Peyer's patch (tissue), 4 donors: ENCODE measurements around the gene RBMS2.

Experiments used
- POLR2A ChIP-seq, 2 donors: fragments of 450-650 bp; IDR thresholded peaks; one replicate each; pipeline ENCODE4 v1.5.1; 2017; ENCODE audit warnings: antibody characterized with exemption in 2 of 2, mild to moderate bottlenecking in 2 of 2, moderate library complexity in 2 of 2
- TF ChIP-seq, protein P1 (sequence below), 6 experiments: fragments of 450-650 bp in 4 of 6; fragments of 200-600 bp in 2 of 6; sonication (generic) in 1 of 6; IDR thresholded peaks; one replicate each; pipeline ENCODE4 v1.5.1; 2017 to 2019; ENCODE audit warnings: antibody characterized with exemption in 6 of 6, mild to moderate bottlenecking in 3 of 6, moderate library complexity in 1 of 6

DNA sequence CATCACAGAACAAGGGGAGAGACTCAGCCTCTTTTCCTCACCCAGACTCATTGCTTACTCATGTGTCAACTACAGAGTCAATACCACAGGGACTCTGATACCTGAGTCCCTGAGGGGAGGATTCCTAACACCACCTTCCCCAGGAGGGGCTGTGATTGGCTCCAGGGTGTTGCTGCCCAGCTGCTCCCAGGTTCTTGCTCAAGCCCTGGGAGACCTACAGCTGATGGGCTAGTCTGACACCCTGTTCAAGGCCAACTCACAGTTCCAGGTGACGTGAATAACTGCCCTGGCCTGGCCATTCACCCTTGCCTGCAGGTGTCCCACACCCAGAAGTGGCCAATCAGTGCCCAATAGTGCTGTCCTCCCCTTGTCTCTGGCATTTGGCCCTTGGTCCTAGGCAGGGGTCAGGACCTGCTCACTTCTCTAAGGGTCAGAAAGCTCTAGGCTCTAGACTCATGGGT, 44.6 kb upstream of the RBMS2 start:
- TF ChIP-seq, protein P1, sequence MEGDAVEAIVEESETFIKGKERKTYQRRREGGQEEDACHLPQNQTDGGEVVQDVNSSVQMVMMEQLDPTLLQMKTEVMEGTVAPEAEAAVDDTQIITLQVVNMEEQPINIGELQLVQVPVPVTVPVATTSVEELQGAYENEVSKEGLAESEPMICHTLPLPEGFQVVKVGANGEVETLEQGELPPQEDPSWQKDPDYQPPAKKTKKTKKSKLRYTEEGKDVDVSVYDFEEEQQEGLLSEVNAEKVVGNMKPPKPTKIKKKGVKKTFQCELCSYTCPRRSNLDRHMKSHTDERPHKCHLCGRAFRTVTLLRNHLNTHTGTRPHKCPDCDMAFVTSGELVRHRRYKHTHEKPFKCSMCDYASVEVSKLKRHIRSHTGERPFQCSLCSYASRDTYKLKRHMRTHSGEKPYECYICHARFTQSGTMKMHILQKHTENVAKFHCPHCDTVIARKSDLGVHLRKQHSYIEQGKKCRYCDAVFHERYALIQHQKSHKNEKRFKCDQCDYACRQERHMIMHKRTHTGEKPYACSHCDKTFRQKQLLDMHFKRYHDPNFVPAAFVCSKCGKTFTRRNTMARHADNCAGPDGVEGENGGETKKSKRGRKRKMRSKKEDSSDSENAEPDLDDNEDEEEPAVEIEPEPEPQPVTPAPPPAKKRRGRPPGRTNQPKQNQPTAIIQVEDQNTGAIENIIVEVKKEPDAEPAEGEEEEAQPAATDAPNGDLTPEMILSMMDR (IDR thresholded peaks at IDR 0.05), result no peak
- TF ChIP-seq POLR2A (IDR thresholded peaks at IDR 0.05), result no peak
